Keratinocyte (primary cell): ENCODE data around the gene ZFPM1. TPM values are rescaled to one million over a fixed set of nuclear protein-coding genes. Genes with fewer than 3 reads are reported as not detected.

Experiments
- DNase-seq: peaks from one replicate; pipeline ENCODE4 v3.0.0-alpha.2; 2011; ENCODE audit warnings: low read depth, missing footprints, low spot score
- FAIRE-seq: peaks from 2 replicates; lab custom pipeline; 2011; peaks lifted over from hg19 to GRCh38; lab: Jason Lieb, UNC
- H2AFZ ChIP-seq: 2 replicates; pipeline ENCODE4 v1.6.0; 2012; ENCODE audit warnings: low read length, control low read depth, inconsistent platforms; ENCODE audit not compliant: control insufficient read depth
- H3K27ac ChIP-seq: 2 replicates; pipeline ENCODE4 v1.5.1; 2011; ENCODE audit warnings: low read length; ENCODE audit not compliant: control insufficient read depth, insufficient read depth
- H3K27me3 ChIP-seq: 3 replicates; pipeline ENCODE4 v1.6.0; 2011; ENCODE audit warnings: low read length; ENCODE audit not compliant: control insufficient read depth, insufficient read depth; ENCODE audit errors: extremely low read depth
- H3K36me3 ChIP-seq, 2 experiments: 2 replicates in 1 of 2; 3 replicates in 1 of 2; pipeline ENCODE4 v1.5.1; 2011; ENCODE audit warnings: low read length in 2 of 2, mild to moderate bottlenecking in 1 of 2; ENCODE audit not compliant: control insufficient read depth in 2 of 2, insufficient read depth in 2 of 2; ENCODE audit errors: extremely low read depth in 1 of 2
- H3K4me1 ChIP-seq: 3 replicates; pipeline ENCODE4 v1.5.1; 2011; ENCODE audit warnings: low read length; ENCODE audit not compliant: control insufficient read depth, insufficient read depth; ENCODE audit errors: extremely low read depth
- H3K4me2 ChIP-seq: 3 replicates; pipeline ENCODE4 v1.6.0; 2011; ENCODE audit warnings: low read depth, low read length; ENCODE audit not compliant: control insufficient read depth, insufficient read depth; ENCODE audit errors: extremely low read depth
- H3K4me3 ChIP-seq, 3 experiments: fragments of 200-600 bp in 1 of 3; sonication (generic) in 1 of 3; 2 replicates in 2 of 3; 3 replicates in 1 of 3; pipeline ENCODE4 v1.5.1; 2011 to 2016; ENCODE audit warnings: low read length in 3 of 3, mild to moderate bottlenecking in 3 of 3, control low read depth in 2 of 3, inconsistent platforms in 1 of 3, low read depth in 1 of 3, mixed read lengths in 1 of 3, mixed run types in 1 of 3, moderate library complexity in 1 of 3; ENCODE audit not compliant: control insufficient read depth in 2 of 3, insufficient read depth in 2 of 3; ENCODE audit errors: extremely low read depth in 1 of 3
- H3K79me2 ChIP-seq: 2 replicates; pipeline ENCODE4 v1.6.0; 2012; ENCODE audit warnings: low read length; ENCODE audit not compliant: control insufficient read depth, insufficient read depth
- H3K9ac ChIP-seq: 3 replicates; pipeline ENCODE4 v1.6.0; 2011; ENCODE audit warnings: low read length; ENCODE audit not compliant: control insufficient read depth, insufficient read depth; ENCODE audit errors: extremely low read depth
- H3K9me1 ChIP-seq: 3 replicates; pipeline ENCODE4 v1.6.0; 2011; ENCODE audit warnings: low read length; ENCODE audit not compliant: control insufficient read depth, insufficient read depth; ENCODE audit errors: extremely low read depth
- H3K9me3 ChIP-seq: 2 replicates; pipeline ENCODE4 v1.5.1; 2012; ENCODE audit warnings: low read depth, low read length; ENCODE audit not compliant: control insufficient read depth
- H4K20me1 ChIP-seq: 3 replicates; pipeline ENCODE4 v1.6.0; 2011; ENCODE audit warnings: low read length; ENCODE audit not compliant: control insufficient read depth, insufficient read depth; ENCODE audit errors: extremely low read depth
- CTCF ChIP-seq, 3 experiments: IDR thresholded peaks in 1 of 3; conservative IDR thresholded peaks in 1 of 3; optimal IDR thresholded peaks in 1 of 3; 2 replicates in 2 of 3; 3 replicates in 1 of 3; pipeline versions ENCODE3 to v1.5.1; 2011; ENCODE audit warnings: low read length in 3 of 3, mild to moderate bottlenecking in 3 of 3, moderate library complexity in 2 of 3, control low read depth in 1 of 3, inconsistent platforms in 1 of 3; ENCODE audit not compliant: insufficient read depth in 2 of 3; ENCODE audit errors: extremely low read depth in 1 of 3
- EZH2 ChIP-seq: IDR thresholded peaks from one replicate; pipeline ENCODE4 v1.6.1; 2012; ENCODE audit warnings: inconsistent platforms, mild to moderate bottlenecking, low read length, moderate library complexity
- dilution Hi-C: fragments of 300-500 bp; cut with MboI; formaldehyde crosslinking; loops from one replicate; pipeline ENCODE4 v1.7.0; 2020; ENCODE audit warnings: low sequenced_read_pairs; ENCODE audit not compliant: extremely low pct_ligation_motif_present
- polyA plus RNA-seq, 5 experiments: library from polyadenylated mRNA; depleted of rRNA in 3 of 5; stranded (reverse) in 3 of 5; stranded (forward) in 1 of 5; unstranded in 1 of 5; fragments of >200 nt; gene quantifications; 1 replicate in 1 of 5; 2 replicates in 3 of 5; 3 replicates in 1 of 5; pipeline versions ENCODE4 v1.2.1 to v1.2.3, GENCODE V29; 2011 to 2012; ENCODE audit warnings: missing spikeins in 2 of 5, low read depth in 1 of 5, low replicate concordance in 1 of 5

The ZFPM1 gene
- polyA plus RNA-seq, 1 donor (not counting 4 experiments of a cell fraction or from before 2014, with no cell fraction given) = 0.42 TPM

- no peak overlapping the region for H3K9ac ChIP-seq
- no peak overlapping the region for H3K4me2 ChIP-seq
- no peak overlapping the region for H3K4me3 ChIP-seq
- H2AFZ ChIP-seq = no peak overlapping the region
- TF ChIP-seq CTCF (optimal IDR thresholded peaks at IDR 0.05 in 1 of 3, IDR thresholded peaks at IDR 0.05 in 1 of 3, conservative IDR thresholded peaks at IDR 0.05 in 1 of 3; ENCODE audit: extremely low read depth in 1 of 3, insufficient read depth in 2 of 3, low read length in 3 of 3) = no peak
- TF ChIP-seq EZH2 = no peak
- no peak overlapping the region for H3K27ac ChIP-seq
- peaks cover under 1% of the 10 kb centered on the region for H4K20me1 ChIP-seq
- DNase-seq (no peak), FAIRE-seq (no peak)
- H3K4me1 ChIP-seq = peaks cover 10% of the 10 kb centered on the region
- H3K36me3 ChIP-seq = no peaks in the 10 kb centered on the region
- no peaks in the 10 kb centered on the region for H3K9me3 ChIP-seq
- H3K9me1 ChIP-seq = no peaks in the 10 kb centered on the region
- no peaks in the 10 kb centered on the region for H3K27me3 ChIP-seq
- H3K79me2 ChIP-seq = peaks cover 2% of the 10 kb centered on the region
- dilution Hi-C loops = no loop called here
These were observed 51.7 kb downstream of the ZFPM1 start for GRCh38 chr16:88504489-88505404.

GRCh38 chr16:88505405-88506082 is 52.5 kb downstream of the ZFPM1 start:
- H3K27ac ChIP-seq = no peak overlapping the region
- TF ChIP-seq CTCF (optimal IDR thresholded peaks at IDR 0.05 in 1 of 3, IDR thresholded peaks at IDR 0.05 in 1 of 3, conservative IDR thresholded peaks at IDR 0.05 in 1 of 3; ENCODE audit: extremely low read depth in 1 of 3, insufficient read depth in 2 of 3, low read length in 3 of 3) (peak; percentile 62 to 78 (median 76)), EZH2 (no peak)
- FAIRE-seq = no peak
- H2AFZ ChIP-seq = no peak overlapping the region
- no peak overlapping the region for H3K4me3 ChIP-seq
- H3K36me3 ChIP-seq = no peaks in the 10 kb centered on the region
- H3K4me1 ChIP-seq = peaks cover 16% of the 10 kb centered on the region
- H3K9ac ChIP-seq = no peak overlapping the region
- peaks cover 2% of the 10 kb centered on the region for H4K20me1 ChIP-seq
- DNase-seq = peak; percentile 4
- H3K9me3 ChIP-seq = no peaks in the 10 kb centered on the region
- H3K4me2 ChIP-seq = no peak overlapping the region
- H3K27me3 ChIP-seq = no peaks in the 10 kb centered on the region
- dilution Hi-C loops = no loop called here
- no peaks in the 10 kb centered on the region for H3K9me1 ChIP-seq
- peaks cover 2% of the 10 kb centered on the region for H3K79me2 ChIP-seq
